ENCODE results near the gene IZUMO1.

IZUMO1 gene

GRCh38 chr19:48757089-48757675, 10.5 kb upstream of the IZUMO1 start:
- no peak for DNase-seq (ENCODE audit: low spot score)

DNA sequence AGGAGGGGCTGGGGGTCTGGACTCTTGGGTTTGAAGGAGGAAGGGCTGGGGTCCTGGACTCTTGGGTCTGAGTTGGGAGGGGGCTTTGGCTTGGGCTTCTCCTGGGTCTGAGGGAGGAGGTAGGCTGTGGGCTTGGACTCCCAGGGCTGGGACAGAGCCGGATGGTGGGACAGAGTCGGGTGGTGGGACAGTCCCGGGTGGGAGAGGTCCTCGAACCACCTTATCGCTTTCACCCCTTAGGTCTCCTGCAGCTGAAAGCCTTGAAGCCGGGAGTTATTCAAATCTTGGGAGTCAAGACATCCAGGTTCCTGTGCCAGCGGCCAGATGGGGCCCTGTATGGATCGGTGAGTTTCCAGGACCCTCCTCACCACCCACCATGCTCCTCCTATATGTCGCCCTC, 10.0 kb upstream of the IZUMO1 start:
- DNase-seq (ENCODE audit: low spot score) = no peak

DNA sequence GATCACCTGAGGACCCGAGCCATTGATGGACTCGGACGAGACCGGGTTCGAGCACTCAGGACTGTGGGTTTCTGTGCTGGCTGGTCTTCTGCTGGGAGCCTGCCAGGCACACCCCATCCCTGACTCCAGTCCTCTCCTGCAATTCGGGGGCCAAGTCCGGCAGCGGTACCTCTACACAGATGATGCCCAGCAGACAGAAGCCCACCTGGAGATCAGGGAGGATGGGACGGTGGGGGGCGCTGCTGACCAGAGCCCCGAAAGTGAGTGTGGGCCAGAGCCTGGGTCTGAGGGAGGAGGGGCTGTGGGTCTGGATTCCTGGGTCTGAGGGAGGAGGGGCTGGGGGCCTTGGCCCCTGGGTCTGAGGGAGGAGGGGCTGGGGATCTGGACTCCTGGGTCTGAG, 9.5 kb upstream of the IZUMO1 start:
- DNase-seq (ENCODE audit: low spot score) = no peak

DNA sequence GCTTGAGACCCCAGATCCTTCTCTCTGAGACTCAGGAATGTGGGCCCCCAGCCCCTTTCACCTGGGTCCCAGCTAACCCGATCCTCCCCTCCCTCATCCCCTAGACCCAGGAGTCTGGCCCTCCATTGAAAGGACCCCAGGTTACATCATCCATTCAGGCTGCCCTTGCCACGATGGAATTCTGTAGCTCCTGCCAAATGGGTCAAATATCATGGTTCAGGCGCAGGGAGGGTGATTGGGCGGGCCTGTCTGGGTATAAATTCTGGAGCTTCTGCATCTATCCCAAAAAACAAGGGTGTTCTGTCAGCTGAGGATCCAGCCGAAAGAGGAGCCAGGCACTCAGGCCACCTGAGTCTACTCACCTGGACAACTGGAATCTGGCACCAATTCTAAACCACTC, 9.1 kb upstream of the IZUMO1 start:
- no peak for DNase-seq (ENCODE audit: low spot score)

- no peak for DNase-seq (ENCODE audit: low spot score)
These were observed 8.5 kb upstream of the IZUMO1 start, which contains the start of gene FGF21 for GRCh38 chr19:48755084-48755641. Gene FGF21, plus strand, starts transcription at chr19:48755524. Its CDS starts 713 bp downstream, at chr19:48756237.

GRCh38 chr19:48752496-48753365, 6.0 kb upstream of the IZUMO1 start, which contains the start of gene FUT1:
Gene FUT1, minus strand, starts transcription at chr19:48752641. Its CDS starts 1,360 bp downstream, at chr19:48751281.
- DNase-seq (ENCODE audit: low spot score) = no peak

DNA sequence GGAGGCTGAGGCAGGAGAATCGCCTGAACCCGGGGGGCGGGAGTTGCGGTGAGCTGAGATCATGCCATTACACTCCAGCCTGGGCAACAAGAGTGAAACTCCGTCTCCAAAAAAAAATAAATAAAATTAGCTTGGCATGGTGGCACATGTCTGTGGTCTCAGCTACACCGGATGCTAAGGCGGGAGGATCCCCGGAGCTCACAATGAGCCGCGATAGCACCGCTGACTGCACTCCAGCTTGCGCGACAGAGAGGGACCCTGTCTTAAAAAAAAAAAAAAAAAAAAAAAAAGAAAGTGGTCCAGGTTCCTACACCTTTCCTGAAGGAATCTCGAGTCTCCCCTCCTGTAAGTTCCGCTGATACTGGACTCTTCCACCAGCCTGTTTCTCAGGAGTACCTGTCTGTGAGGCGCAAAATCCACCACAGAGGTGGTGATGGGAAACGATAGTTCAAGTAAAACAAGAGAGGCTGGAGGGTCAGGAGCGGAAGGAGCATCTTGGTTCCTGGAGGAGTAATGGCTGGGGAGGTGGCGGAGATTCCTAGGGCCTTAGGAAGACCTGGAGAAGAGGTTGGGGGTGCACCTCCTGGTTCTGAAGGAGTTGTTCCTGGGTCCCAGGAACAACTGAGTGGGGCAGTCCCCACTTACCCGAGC, 5.3 kb upstream of the IZUMO1 start:
- no peak for DNase-seq (ENCODE audit: low spot score)

- DNase-seq (ENCODE audit: low spot score) = no peak
These were observed 4.2 kb upstream of the IZUMO1 start for GRCh38 chr19:48750771-48751504.

- no peak for DNase-seq (ENCODE audit: low spot score)
These were observed 3.6 kb upstream of the IZUMO1 start for GRCh38 chr19:48750351-48750750.

- DNase-seq (ENCODE audit: low spot score) = no peak
These were observed 3.0 kb upstream of the IZUMO1 start for GRCh38 chr19:48749571-48750198.

GRCh38 chr19:48746110-48746509, 599 bp downstream of the IZUMO1 start:
- no peak for DNase-seq (ENCODE audit: low spot score)

DNA sequence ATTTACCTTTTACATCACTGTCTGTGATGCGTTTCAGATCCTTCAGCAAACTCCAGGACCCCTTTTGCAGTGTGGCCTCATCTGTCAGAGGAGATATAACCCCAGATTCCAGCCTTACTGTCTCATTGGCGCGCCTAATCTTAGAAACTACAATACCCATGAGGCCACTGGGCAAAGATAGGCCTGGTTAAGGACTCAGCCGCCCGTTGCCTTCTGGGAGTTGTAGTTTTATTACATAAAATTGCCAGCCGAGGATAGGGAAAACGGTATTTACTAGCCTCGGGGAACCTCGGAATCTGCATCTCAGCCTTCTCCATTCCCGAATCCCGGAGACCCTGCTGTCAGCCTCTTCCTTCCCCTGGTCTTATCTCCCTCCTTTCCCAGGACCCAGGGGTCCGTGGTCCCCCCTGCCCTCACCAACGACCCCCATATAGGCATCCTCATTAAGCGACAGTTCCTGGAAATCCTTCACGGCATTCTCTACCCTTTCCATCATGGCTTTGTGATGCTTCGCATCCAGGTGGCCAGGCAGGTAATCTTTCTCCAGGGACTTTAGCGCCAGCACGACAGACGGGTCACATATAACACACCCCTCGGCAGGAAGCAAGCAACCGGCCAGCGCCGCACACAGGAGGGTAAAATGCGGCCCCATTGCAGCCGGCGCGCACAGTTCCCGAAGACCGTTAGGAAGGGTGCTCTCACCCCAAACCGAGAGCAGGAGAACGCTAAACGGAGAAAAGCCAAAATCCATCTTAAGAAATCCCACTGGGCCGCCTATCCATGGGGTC, 1.3 kb downstream of the IZUMO1 start:
- DNase-seq (ENCODE audit: low spot score) = peak; percentile 56

DNA sequence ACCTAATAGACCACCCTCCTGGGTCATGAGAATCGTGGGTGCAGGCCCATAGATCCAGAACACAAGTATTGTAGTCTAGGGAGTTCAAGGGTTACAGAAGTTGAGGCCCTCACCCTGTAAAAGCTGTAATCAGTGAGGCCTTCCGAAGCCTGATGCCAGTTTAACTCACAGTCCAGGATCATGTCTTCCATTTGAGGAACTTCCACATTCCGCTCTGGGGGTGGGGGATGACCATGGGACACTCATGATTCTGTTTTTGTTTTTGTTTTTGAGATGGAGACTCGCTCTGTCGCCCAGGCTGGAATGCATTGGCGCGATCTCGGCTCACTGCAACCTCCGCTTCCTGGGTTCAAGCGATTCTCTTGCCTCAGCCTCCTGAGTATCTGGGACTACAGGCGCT, 4.6 kb downstream of the IZUMO1 start:
- no peak for DNase-seq (ENCODE audit: low spot score)

- DNase-seq (ENCODE audit: low spot score) = no peak
These were observed 5.3 kb downstream of the IZUMO1 start for GRCh38 chr19:48741129-48741999.

GRCh38 chr19:48740164-48740972, 6.3 kb downstream of the IZUMO1 start, which contains the start of gene RASIP1:
Gene RASIP1, minus strand, starts transcription at chr19:48740610. Its CDS starts 328 bp downstream, at chr19:48740282.
- no peak for DNase-seq (ENCODE audit: low spot score)

DNA sequence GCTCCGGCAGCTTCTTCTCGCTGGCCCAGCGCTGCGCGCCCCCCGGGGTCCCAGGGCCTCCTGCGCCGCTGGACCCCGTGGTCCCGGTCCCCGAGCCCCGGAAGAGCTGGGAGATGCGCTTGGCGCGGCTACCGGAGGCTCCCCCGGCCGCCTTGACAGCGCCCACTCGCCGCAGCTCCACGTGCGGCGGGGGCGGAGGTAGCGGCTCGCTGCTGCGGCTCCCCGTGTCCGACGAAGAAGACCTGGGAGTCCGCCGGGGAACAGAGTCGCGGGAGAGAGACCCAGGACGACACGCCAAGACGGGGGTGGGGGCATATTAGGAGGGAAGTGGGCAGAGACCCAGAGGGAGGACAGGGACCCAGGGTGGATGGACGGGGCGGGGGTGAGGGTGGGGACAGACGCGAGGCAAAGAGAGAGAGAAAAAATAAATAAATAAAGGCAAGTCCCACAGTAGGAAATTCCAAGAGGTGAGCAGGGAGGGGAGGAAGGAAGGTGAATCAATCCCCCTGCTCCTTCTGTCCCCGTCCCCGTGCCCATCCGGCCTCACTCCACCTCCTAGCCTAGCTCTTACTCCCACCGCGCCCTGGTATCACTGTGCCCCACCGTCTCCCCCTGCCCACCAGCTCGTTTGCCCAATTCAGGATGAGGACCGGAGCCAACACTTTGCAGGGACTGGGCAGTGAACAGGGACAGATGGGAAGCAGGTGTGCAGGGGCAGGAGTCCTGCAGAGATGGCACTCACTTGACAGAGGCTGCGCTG, 7.1 kb downstream of the IZUMO1 start:
- DNase-seq (ENCODE audit: low spot score) = no peak

- DNase-seq (ENCODE audit: low spot score) = peak; percentile 91
These were observed 7.9 kb downstream of the IZUMO1 start for GRCh38 chr19:48738557-48739403.

Data from CD4-positive, alpha-beta T cell treated with Interleukin-15 for 4 hours (primary cell).